OCI-LY7 (cell line): ENCODE data around the gene IL24. TPM values are rescaled to one million over a fixed set of nuclear protein-coding genes. Genes with fewer than 3 reads are reported as not detected.

Experiments used
- BruUV-seq: library from RNA; stranded (reverse); fragments of 400-500 nt; replicated peaks from 2 replicates; lab custom pipeline; 2021; lab: Mats Ljungman, UMichigan
- CTCF ChIA-PET: fragments of 300-600 bp; sonication (Branson Sonifier 250); formaldehyde crosslinking; loops from one replicate; lab custom pipeline; 2022; ENCODE audit warnings: antibody characterized with exemption; ENCODE audit not compliant: unreplicated experiment; lab: Charles Lee
- POLR2A ChIA-PET: fragments of 300-600 bp; sonication (Branson Sonifier 250); formaldehyde crosslinking; loops from one replicate; lab custom pipeline; 2022; ENCODE audit warnings: antibody characterized with exemption; lab: Charles Lee
- DNase-seq: peaks from one replicate; pipeline ENCODE4 v3.0.0-alpha.2; 2015; ENCODE audit warnings: low spot score
- H2AFZ ChIP-seq: fragments of 200-600 bp; sonication (generic), shearing (Covaris generic); 2 replicates; pipeline ENCODE4 v1.6.1; 2014; ENCODE audit warnings: mild to moderate bottlenecking, antibody characterized with exemption, low read length, moderate library complexity
- H3K27ac ChIP-seq: fragments of 200-600 bp; sonication (generic); 2 replicates; pipeline ENCODE4 v1.5.1; 2014; ENCODE audit warnings: mixed run types, low read depth, mild to moderate bottlenecking, moderate library complexity, low read length, inconsistent platforms; ENCODE audit not compliant: poor library complexity, severe bottlenecking
- H3K36me3 ChIP-seq: fragments of 200-600 bp; sonication (generic); 2 replicates; pipeline ENCODE4 v1.6.1; 2014; ENCODE audit warnings: mild to moderate bottlenecking, antibody characterized with exemption, low read length, moderate library complexity, mixed read lengths; ENCODE audit not compliant: insufficient read depth
- H3K4me1 ChIP-seq: fragments of 200-600 bp; sonication (generic); 2 replicates; pipeline ENCODE4 v1.5.1; 2014; ENCODE audit warnings: mild to moderate bottlenecking, low read length; ENCODE audit not compliant: insufficient read depth, poor library complexity, severe bottlenecking
- H3K4me2 ChIP-seq: fragments of 200-600 bp; sonication (generic); 2 replicates; pipeline ENCODE4 v1.6.1; 2014; ENCODE audit warnings: mild to moderate bottlenecking, low read length
- H3K4me3 ChIP-seq: fragments of 200-600 bp; sonication (generic); 2 replicates; pipeline ENCODE4 v1.5.1; 2014; ENCODE audit warnings: mild to moderate bottlenecking, low read depth, low read length; ENCODE audit not compliant: poor library complexity, severe bottlenecking
- H3K79me2 ChIP-seq: fragments of 200-600 bp; sonication (generic); 2 replicates; pipeline ENCODE4 v1.6.1; 2016; ENCODE audit warnings: low read depth, mild to moderate bottlenecking, low read length, moderate library complexity, mixed read lengths; ENCODE audit not compliant: insufficient read depth
- H3K9me2 ChIP-seq: fragments of 200-600 bp; sonication (generic); 2 replicates; pipeline ENCODE4 v1.6.1; 2016; ENCODE audit warnings: mild to moderate bottlenecking, low read length, mixed read lengths; ENCODE audit not compliant: insufficient read depth
- H3K9me3 ChIP-seq: fragments of 200-600 bp; sonication (generic); 2 replicates; pipeline ENCODE4 v1.6.1; 2014; ENCODE audit warnings: mild to moderate bottlenecking, mixed run types, low read length, mixed read lengths
- H4K20me1 ChIP-seq: fragments of 200-600 bp; sonication (generic); 2 replicates; pipeline ENCODE4 v1.6.1; 2014; ENCODE audit warnings: mild to moderate bottlenecking, antibody characterized with exemption, low read length, moderate library complexity, mixed read lengths; ENCODE audit not compliant: insufficient read depth
- CTCF ChIP-seq: fragments of 200-600 bp; sonication (generic); conservative IDR thresholded peaks from 2 replicates; pipeline ENCODE4 v1.5.1; 2014; ENCODE audit warnings: mild to moderate bottlenecking, antibody characterized with exemption, low read length, moderate library complexity, mixed read lengths
- EZH2phosphoT487 ChIP-seq: fragments of 200-600 bp; sonication (generic); IDR thresholded peaks from 2 replicates; pipeline ENCODE4 v1.6.1; 2018; ENCODE audit warnings: low read depth, borderline replicate concordance, mild to moderate bottlenecking, mixed run types, antibody characterized with exemption, low read length, moderate library complexity, mixed read lengths
- intact Hi-C: fragments of 100-400 bp; cut with micrococcal nuclease; formaldehyde crosslinking; loops from one replicate; pipeline ENCODE4 v1.10.0; 2022; ENCODE audit not compliant: unreplicated experiment
- total RNA-seq, 2 experiments: library from RNA; depleted of rRNA in 1 of 2; stranded (reverse); fragments of >200 nt in 1 of 2; shearing (Covaris generic) in 1 of 2; gene quantifications; 2 replicates each; pipeline ENCODE4 v1.2.3, GENCODE V29; 2014 to 2022

IL24 gene
- total RNA-seq, 2 experiments from 2014 or later, result not detected

GRCh38 chr1:206868264-206868663 is 29.0 kb upstream of the IL24 start:
- no peaks in the 10 kb centered on the region for H3K9me2 ChIP-seq
- H3K27ac ChIP-seq, result no peak overlapping the region
- no peak overlapping the region for H3K4me2 ChIP-seq
- intact Hi-C loops, result loop anchor here (5.0 kb wide), 2 partner anchors 44 to 114 kb away; no protein-coding TSS in a partner anchor
- POLR2A ChIA-PET, result no interaction called here
- CTCF ChIA-PET, result no interaction called here
- no peaks in the 10 kb centered on the region for H3K9me3 ChIP-seq
- no peak for TF ChIP-seq EZH2phosphoT487
- TF ChIP-seq CTCF, result no peak
- H4K20me1 ChIP-seq, result no peaks in the 10 kb centered on the region
- DNase-seq, result no peak
- no peak overlapping the region for H3K4me3 ChIP-seq
- no peaks in the 10 kb centered on the region for H3K36me3 ChIP-seq
- BruUV-seq, result no TSS peak
- no peaks in the 10 kb centered on the region for H3K4me1 ChIP-seq
- H3K79me2 ChIP-seq, result no peaks in the 10 kb centered on the region
- no peak overlapping the region for H2AFZ ChIP-seq

DNA sequence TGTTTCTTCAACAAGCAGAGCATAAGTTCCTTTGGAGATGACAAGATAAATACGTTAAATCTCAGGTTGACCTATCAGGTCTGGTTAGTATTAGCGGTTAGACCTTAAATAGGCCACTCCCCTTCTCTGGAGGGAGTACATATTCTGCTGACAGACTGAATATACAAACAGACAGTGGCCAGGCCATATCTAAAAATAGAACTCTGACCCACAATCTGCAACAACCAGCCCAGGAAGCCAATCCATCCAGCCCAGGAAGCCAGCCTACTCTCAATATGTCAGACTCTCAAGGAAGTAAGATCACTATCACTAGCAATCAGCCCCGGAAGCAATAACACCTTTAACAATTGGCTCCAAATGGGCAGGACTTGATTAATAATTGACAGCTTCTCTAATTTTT is 25.1 kb upstream of the IL24 start:
- Histone ChIP-seq H3K4me2 (no peak overlapping the region), H3K79me2 (no peaks in the 10 kb centered on the region), H3K36me3 (no peaks in the 10 kb centered on the region), H4K20me1 (no peaks in the 10 kb centered on the region), H3K4me3 (no peak overlapping the region), H2AFZ (no peak overlapping the region), H3K9me2 (no peaks in the 10 kb centered on the region), H3K27ac (no peak overlapping the region), H3K4me1 (no peaks in the 10 kb centered on the region), H3K9me3 (0 out of 2 replicates have a peak, but pooled peaks cover 1% of the 10 kb centered on the region)
- ChIA-PET CTCF (no interaction called here), POLR2A (no interaction called here)
- TF ChIP-seq CTCF (no peak), EZH2phosphoT487 (no peak)
- no peak for DNase-seq
- intact Hi-C loops, result no loop called here
- no TSS peak for BruUV-seq

DNA sequence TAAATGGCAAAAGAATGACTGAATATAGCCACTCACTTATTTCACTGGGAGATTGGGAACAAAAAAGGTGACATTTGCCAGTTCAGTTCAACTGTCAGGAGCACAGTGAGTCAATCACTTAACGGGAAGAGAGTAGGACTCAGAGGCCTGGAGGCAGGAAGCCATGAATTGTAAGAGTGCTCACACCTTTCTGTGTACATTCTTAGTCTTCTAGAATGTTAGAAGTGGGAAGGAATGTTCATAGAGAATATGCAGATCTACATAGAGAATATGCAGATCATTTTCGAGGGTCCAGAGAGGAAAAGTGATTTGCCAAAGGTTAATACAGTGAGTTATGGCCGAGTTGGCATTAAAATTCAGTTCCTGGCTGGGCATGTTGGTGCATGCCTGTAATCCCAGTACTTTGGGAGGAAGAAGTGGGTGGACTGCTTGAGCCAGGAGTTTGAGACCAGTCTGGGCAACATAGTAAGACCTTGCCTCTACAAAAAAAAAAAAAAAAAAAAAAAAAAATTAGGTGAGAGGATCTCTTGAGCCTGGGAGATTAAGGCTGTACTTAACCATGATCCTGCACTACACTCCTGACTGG is 23.5 kb upstream of the IL24 start:
- no peaks in the 10 kb centered on the region for H3K79me2 ChIP-seq
- no peak overlapping the region for H3K4me3 ChIP-seq
- H3K9me2 ChIP-seq, result no peaks in the 10 kb centered on the region
- no peak for DNase-seq
- intact Hi-C loops, result no loop called here
- H3K9me3 ChIP-seq, result peaks cover 17% of the 10 kb centered on the region
- H3K4me2 ChIP-seq, result no peak overlapping the region
- no peak overlapping the region for H2AFZ ChIP-seq
- H3K36me3 ChIP-seq, result no peaks in the 10 kb centered on the region
- BruUV-seq, result no TSS peak
- no peaks in the 10 kb centered on the region for H4K20me1 ChIP-seq
- POLR2A ChIA-PET, result no interaction called here
- no peaks in the 10 kb centered on the region for H3K4me1 ChIP-seq
- TF ChIP-seq EZH2phosphoT487 (no peak), CTCF (no peak)
- no peak overlapping the region for H3K27ac ChIP-seq
- CTCF ChIA-PET, result no interaction called here
